Osteocyte (in vitro differentiated cells): ENCODE measurements around the gene ENPEP. TPM values are rescaled to one million over a fixed set of nuclear protein-coding genes. Genes with fewer than 3 reads are reported as not detected.

Experiments used
- DNase-seq: peaks from one replicate; pipeline ENCODE4 v3.0.0; 2021; ENCODE audit warnings: mixed read lengths; ENCODE audit not compliant: unreplicated experiment; ENCODE audit errors: extremely low spot score
- H3K27ac Mint-ChIP-seq: one replicate; pipeline ENCODE4 v1.8.0; 2021; ENCODE audit warnings: mild to moderate bottlenecking, mixed read lengths; ENCODE audit not compliant: unreplicated experiment
- H3K27me3 Mint-ChIP-seq: one replicate; pipeline ENCODE4 v1.8.0; 2021; ENCODE audit warnings: mixed read lengths; ENCODE audit not compliant: unreplicated experiment
- H3K36me3 Mint-ChIP-seq: one replicate; pipeline ENCODE4 v1.8.0; 2021; ENCODE audit warnings: mixed read lengths; ENCODE audit not compliant: unreplicated experiment
- H3K4me1 Mint-ChIP-seq: one replicate; pipeline ENCODE4 v1.8.0; 2021; ENCODE audit warnings: mixed read lengths; ENCODE audit not compliant: unreplicated experiment
- H3K4me3 Mint-ChIP-seq: one replicate; pipeline ENCODE4 v1.8.0; 2021; ENCODE audit warnings: mild to moderate bottlenecking, moderate library complexity, mixed read lengths; ENCODE audit not compliant: unreplicated experiment
- H3K9me3 Mint-ChIP-seq: one replicate; pipeline ENCODE4 v1.8.0; 2021; ENCODE audit warnings: mixed read lengths; ENCODE audit not compliant: unreplicated experiment
- CTCF ChIP-seq: fragments of 200-600 bp; sonication (generic); IDR thresholded peaks from 2 replicates; pipeline ENCODE4 v1.5.0; 2021; ENCODE audit warnings: antibody characterized with exemption, mild to moderate bottlenecking, moderate library complexity
- total RNA-seq: library from RNA; stranded (reverse); gene quantifications from 2 replicates; pipeline ENCODE4 v1.2.1, GENCODE V29; 2021

Gene ENPEP
- total RNA-seq, 1 donor from 2014 or later = 0.94 TPM

GRCh38 chr4:110449947-110450346 lies 26.0 kb upstream of the ENPEP start:
- H3K27me3 Mint-ChIP-seq = peaks cover 6% of the 10 kb centered on the region
- H3K27ac Mint-ChIP-seq = no peak overlapping the region
- H3K36me3 Mint-ChIP-seq = no peaks in the 10 kb centered on the region
- no peak overlapping the region for H3K4me3 Mint-ChIP-seq
- DNase-seq = no peak
- H3K4me1 Mint-ChIP-seq = no peaks in the 10 kb centered on the region
- TF ChIP-seq CTCF = no peak
- no peaks in the 10 kb centered on the region for H3K9me3 Mint-ChIP-seq

GRCh38 chr4:110452546-110452945 lies 23.4 kb upstream of the ENPEP start:
- no peaks in the 10 kb centered on the region for H3K36me3 Mint-ChIP-seq
- no peaks in the 10 kb centered on the region for H3K9me3 Mint-ChIP-seq
- H3K27ac Mint-ChIP-seq = no peak overlapping the region
- no peaks in the 10 kb centered on the region for H3K4me1 Mint-ChIP-seq
- no peak for DNase-seq
- TF ChIP-seq CTCF = no peak
- H3K27me3 Mint-ChIP-seq = peaks cover 18% of the 10 kb centered on the region
- no peak overlapping the region for H3K4me3 Mint-ChIP-seq

- H3K4me3 Mint-ChIP-seq = no peak overlapping the region
- H3K27ac Mint-ChIP-seq = no peak overlapping the region
- no peaks in the 10 kb centered on the region for H3K36me3 Mint-ChIP-seq
- no peak for TF ChIP-seq CTCF
- no peak for DNase-seq
- no peaks in the 10 kb centered on the region for H3K4me1 Mint-ChIP-seq
- no peaks in the 10 kb centered on the region for H3K9me3 Mint-ChIP-seq
- peaks cover 20% of the 10 kb centered on the region for H3K27me3 Mint-ChIP-seq
Measured at GRCh38 chr4:110454441-110454840, 21.5 kb upstream of the ENPEP start.

- H3K9me3 Mint-ChIP-seq = no peaks in the 10 kb centered on the region
Measured at GRCh38 chr4:110458494-110459266, 17.3 kb upstream of the ENPEP start.

More at GRCh38 chr4:110458494-110459266, 17.3 kb upstream of the ENPEP start:
- TF ChIP-seq CTCF = no peak
- DNase-seq = no peak
- no peak overlapping the region for H3K27ac Mint-ChIP-seq
- H3K4me1 Mint-ChIP-seq = no peaks in the 10 kb centered on the region
- H3K4me3 Mint-ChIP-seq = no peak overlapping the region
- peaks cover 20% of the 10 kb centered on the region for H3K27me3 Mint-ChIP-seq
- no peaks in the 10 kb centered on the region for H3K36me3 Mint-ChIP-seq
